GM23338 (cell line): ENCODE data around the gene RXFP3. TPM values are rescaled to one million over a fixed set of nuclear protein-coding genes. Genes with fewer than 3 reads are reported as not detected.
"Not testable (repeated sequence)": the region's sequence is repeated elsewhere in the genome, so short reads cannot be mapped to it uniquely, and the experiment has no call there.

ENCODE experiments used
- ATAC-seq: fragments of 200-7000 bp; cut with Tn5 transposase; 3 replicates; pipeline ENCODE4 v1.9.1; 2020
- DNase-seq: peaks from one replicate; pipeline ENCODE4 v3.0.0-alpha.2; 2015; ENCODE audit warnings: low spot score
- H2AFZ ChIP-seq: fragments of 200-600 bp; sonication (generic); 2 replicates; pipeline ENCODE4 v1.8.0; 2016; ENCODE audit warnings: antibody characterized with exemption, mild to moderate bottlenecking, moderate library complexity
- H3F3A ChIP-seq: fragments of 200-600 bp; sonication (generic); replicated peaks from 2 replicates; pipeline ENCODE4 v1.8.0; 2017; ENCODE audit warnings: antibody characterized with exemption, mixed run types, low read depth
- H3K27ac ChIP-seq: fragments of 200-600 bp; sonication (generic); 2 replicates; pipeline ENCODE4 v1.6.1; 2016; ENCODE audit warnings: low read depth
- H3K27me3 ChIP-seq: fragments of 200-600 bp; sonication (generic); 2 replicates; pipeline ENCODE4 v1.8.0; 2016; ENCODE audit warnings: mild to moderate bottlenecking, mixed run types, moderate library complexity; ENCODE audit not compliant: insufficient read depth
- H3K36me3 ChIP-seq: fragments of 200-600 bp; sonication (generic); 2 replicates; pipeline ENCODE4 v1.8.0; 2016; ENCODE audit warnings: mild to moderate bottlenecking; ENCODE audit not compliant: insufficient read depth
- H3K4me1 ChIP-seq: fragments of 200-600 bp; sonication (generic); 2 replicates; pipeline ENCODE4 v1.8.0; 2016; ENCODE audit warnings: mild to moderate bottlenecking, moderate library complexity; ENCODE audit not compliant: insufficient read depth
- H3K4me2 ChIP-seq: fragments of 200-600 bp; sonication (generic); 2 replicates; pipeline ENCODE4 v1.7.1; 2017; ENCODE audit warnings: mixed run types
- H3K4me3 ChIP-seq: fragments of 200-600 bp; sonication (generic); 2 replicates; pipeline ENCODE4 v1.6.1; 2016; ENCODE audit warnings: mixed run types
- H3K79me2 ChIP-seq: fragments of 200-600 bp; sonication (generic); replicated peaks from 2 replicates; pipeline ENCODE4 v1.8.0; 2017; ENCODE audit warnings: mild to moderate bottlenecking; ENCODE audit not compliant: insufficient read depth
- H3K9me2 ChIP-seq: fragments of 200-600 bp; sonication (generic); 2 replicates; pipeline ENCODE4 v1.8.0; 2017; ENCODE audit not compliant: insufficient read depth
- H4K20me1 ChIP-seq: fragments of 200-600 bp; sonication (generic); replicated peaks from 2 replicates; pipeline ENCODE4 v1.8.0; 2017; ENCODE audit warnings: mild to moderate bottlenecking; ENCODE audit not compliant: insufficient read depth
- H3K27ac Mint-ChIP-seq: 2 replicates; pipeline ENCODE4 v1.8.0; 2020; ENCODE audit warnings: inconsistent platforms, mild to moderate bottlenecking, moderate library complexity, mixed read lengths
- H3K27me3 Mint-ChIP-seq: 3 replicates; pipeline ENCODE4 v1.8.0; 2022; ENCODE audit warnings: low read depth, mild to moderate bottlenecking, moderate library complexity, mixed read lengths, inconsistent platforms; ENCODE audit not compliant: insufficient read depth, poor library complexity
- H3K36me3 Mint-ChIP-seq: 3 replicates; pipeline ENCODE4 v1.8.0; 2021; ENCODE audit warnings: low read depth, mild to moderate bottlenecking, inconsistent platforms, moderate library complexity, mixed read lengths
- H3K4me1 Mint-ChIP-seq: 3 replicates; pipeline ENCODE4 v1.8.0; 2020; ENCODE audit warnings: mild to moderate bottlenecking, inconsistent platforms, mixed read lengths
- H3K4me3 Mint-ChIP-seq: 3 replicates; pipeline ENCODE4 v1.8.0; 2021; ENCODE audit warnings: moderate library complexity, mild to moderate bottlenecking, inconsistent platforms, mixed read lengths
- H3K9me3 Mint-ChIP-seq: 3 replicates; pipeline ENCODE4 v1.8.0; 2020; ENCODE audit warnings: moderate library complexity, mild to moderate bottlenecking, inconsistent platforms, mixed read lengths
- CREB1 ChIP-seq: fragments of 250-450 bp; sonication (Bioruptor Pico); IDR thresholded peaks from 2 replicates; pipeline ENCODE4 v1.5.0; 2020; ENCODE audit warnings: low read depth, mild to moderate bottlenecking, moderate library complexity
- ETS1 ChIP-seq: IDR thresholded peaks from 2 replicates; pipeline ENCODE4 v1.6.1; 2016; ENCODE audit warnings: antibody characterized with exemption
- REST ChIP-seq: IDR thresholded peaks from one replicate; pipeline ENCODE4 v1.6.1; 2018; ENCODE audit warnings: antibody characterized with exemption; ENCODE audit not compliant: unreplicated experiment
- STAT1 ChIP-seq: IDR thresholded peaks from one replicate; pipeline ENCODE4 v1.6.1; 2016; ENCODE audit warnings: antibody characterized with exemption; ENCODE audit not compliant: unreplicated experiment
- ZNF331 ChIP-seq: fragments of 250-450 bp; sonication (Bioruptor Pico); IDR thresholded peaks from 2 replicates; pipeline ENCODE4 v1.5.0; 2020; ENCODE audit warnings: low read depth, mild to moderate bottlenecking, moderate library complexity
- ZNF462 ChIP-seq: fragments of 250-450 bp; sonication (Bioruptor Pico); IDR thresholded peaks from 2 replicates; pipeline ENCODE4 v1.5.0; 2020; ENCODE audit warnings: mild to moderate bottlenecking, moderate library complexity
- polyA plus RNA-seq: library from polyadenylated mRNA; unstranded; fragments of >200 nt; fragmentation: Nextera tagmentation; extraction: Ambion mirVana; gene quantifications from 2 replicates; pipeline ENCODE4 v1.2.1, GENCODE V29; 2016
- total RNA-seq: library from RNA; depleted of rRNA; stranded (reverse); fragments of >200 nt; shearing (Covaris generic); gene quantifications from 2 replicates; pipeline ENCODE4 v1.2.3, GENCODE V29; 2014

RXFP3 gene
- total and polyA plus RNA-seq, 2 experiments from 2014 or later: not detected

GRCh38 chr5:33906248-33906647 is 29.9 kb upstream of the RXFP3 start:
- H3K27ac Mint-ChIP-seq, H3K4me3 ChIP-seq, H3K9me2 ChIP-seq, H3K4me3 Mint-ChIP-seq, H3K4me1 Mint-ChIP-seq, H3K79me2 ChIP-seq, H3K27me3 ChIP-seq, H3K4me1 ChIP-seq, H3F3A ChIP-seq, H2AFZ ChIP-seq, H3K4me2 ChIP-seq, ATAC-seq, H4K20me1 ChIP-seq, H3K27ac ChIP-seq, DNase-seq, H3K27me3 Mint-ChIP-seq: not testable (repeated sequence)
- TF ChIP-seq ZNF331 (CRISPR knock-in tag): 0 out of 2 replicates have a peak, but pooled peaks have one; percentile 7
- 0 out of 2 replicates have a peak, but pooled peaks cover 14% of the 10 kb centered on the region for H3K36me3 ChIP-seq
- H3K36me3 Mint-ChIP-seq: peaks cover 29% of the 10 kb centered on the region
- H3K9me3 Mint-ChIP-seq: peaks cover 42% of the 10 kb centered on the region

GRCh38 chr5:33914844-33915243 is 21.3 kb upstream of the RXFP3 start:
- H2AFZ ChIP-seq, H3K4me1 ChIP-seq, ATAC-seq, H3K27me3 Mint-ChIP-seq, H3K4me2 ChIP-seq, H3K4me3 ChIP-seq, H4K20me1 ChIP-seq, H3K9me2 ChIP-seq, H3K27ac Mint-ChIP-seq, H3K27me3 ChIP-seq, H3K79me2 ChIP-seq, H3K27ac ChIP-seq, DNase-seq, H3K4me3 Mint-ChIP-seq, H3F3A ChIP-seq, H3K36me3 ChIP-seq, H3K4me1 Mint-ChIP-seq: not testable (repeated sequence)
- H3K36me3 Mint-ChIP-seq: peaks cover 12% of the 10 kb centered on the region; the same call in 2 of the 3 replicates
- H3K9me3 Mint-ChIP-seq: peaks cover 27% of the 10 kb centered on the region

GRCh38 chr5:33921002-33921401 is 15.2 kb upstream of the RXFP3 start:
- no peaks in the 10 kb centered on the region for H4K20me1 ChIP-seq
- H3K79me2 ChIP-seq: no peaks in the 10 kb centered on the region
- peaks cover 9% of the 10 kb centered on the region for H3K9me3 Mint-ChIP-seq
- no peak overlapping the region for H3K4me3 Mint-ChIP-seq
- peaks cover 8% of the 10 kb centered on the region; the same call in 2 of the 3 replicates for H3K36me3 Mint-ChIP-seq
- ATAC-seq: no peak
- no peak overlapping the region for H3K4me2 ChIP-seq
- no peaks in the 10 kb centered on the region for H3F3A ChIP-seq
- H2AFZ ChIP-seq: no peak overlapping the region
- peaks cover 9% of the 10 kb centered on the region for H3K9me2 ChIP-seq
- H3K4me1 ChIP-seq: no peaks in the 10 kb centered on the region
- H3K4me3 ChIP-seq: no peak overlapping the region
- H3K27me3 Mint-ChIP-seq: no peaks in the 10 kb centered on the region
- H3K27me3 ChIP-seq: no peaks in the 10 kb centered on the region
- no peak overlapping the region for H3K27ac Mint-ChIP-seq
- H3K4me1 Mint-ChIP-seq: no peaks in the 10 kb centered on the region
- no peak for DNase-seq
- H3K36me3 ChIP-seq: 0 out of 2 replicates have a peak, but pooled peaks cover 5% of the 10 kb centered on the region
- no peak overlapping the region for H3K27ac ChIP-seq
- no peak for TF ChIP-seq ETS1
- no peak for TF ChIP-seq REST
- no peak for TF ChIP-seq CREB1 (CRISPR knock-in tag)
- TF ChIP-seq ZNF331 (CRISPR knock-in tag): no peak
- no peak for TF ChIP-seq ZNF462 (CRISPR knock-in tag)
- no peak for TF ChIP-seq STAT1
